Liver (tissue), 9 donors: Measurements from ENCODE around the gene HSD17B4. TPM values are rescaled to one million over a fixed set of nuclear protein-coding genes. Genes with fewer than 3 reads are reported as not detected.
A peak's percentile ranks its signal among the peaks of the same experiment; 100 is the strongest.

Experiments used
- DNase-seq: peaks from one replicate; pipeline ENCODE4 v3.0.0-alpha.2; 2017; ENCODE audit warnings: low spot score
- H3K27ac ChIP-seq, 2 donors: one replicate each; pipeline ENCODE4 v1.7.0; 2013; ENCODE audit warnings: inconsistent platforms in 2 of 2, low read length in 2 of 2, control low read depth in 1 of 2, low read depth in 1 of 2, mild to moderate bottlenecking in 1 of 2
- H3K27me3 ChIP-seq, 4 donors: one replicate each; pipeline versions ENCODE4 v1.6.1 to v1.7.0; 2013; ENCODE audit warnings: low read length in 3 of 4, inconsistent platforms in 1 of 4, mild to moderate bottlenecking in 1 of 4, moderate library complexity in 1 of 4; ENCODE audit not compliant: control insufficient read depth in 4 of 4, insufficient read depth in 4 of 4
- H3K36me3 ChIP-seq, 4 donors: one replicate each; pipeline versions ENCODE4 v1.6.1 to v1.7.0; 2013; ENCODE audit warnings: low read length in 3 of 4, mild to moderate bottlenecking in 3 of 4, low read depth in 1 of 4, moderate library complexity in 1 of 4; ENCODE audit not compliant: control insufficient read depth in 4 of 4, insufficient read depth in 3 of 4
- H3K4me1 ChIP-seq, 4 donors: one replicate each; pipeline versions ENCODE4 v1.6.1 to v1.7.0; 2013; ENCODE audit warnings: low read length in 3 of 4, mild to moderate bottlenecking in 3 of 4, moderate library complexity in 1 of 4; ENCODE audit not compliant: control insufficient read depth in 4 of 4, insufficient read depth in 4 of 4
- H3K4me3 ChIP-seq, 3 donors: one replicate each; pipeline versions ENCODE4 v1.6.1 to v1.7.0; 2013; ENCODE audit warnings: low read length in 3 of 3, control low read depth in 1 of 3, low read depth in 1 of 3, mild to moderate bottlenecking in 1 of 3
- H3K9ac ChIP-seq, 2 donors: one replicate each; pipeline ENCODE4 v1.7.0; 2013; ENCODE audit warnings: low read length in 2 of 2, mild to moderate bottlenecking in 2 of 2, moderate library complexity in 2 of 2, control low read depth in 1 of 2, low read depth in 1 of 2
- H3K9me3 ChIP-seq, 4 donors: one replicate each; pipeline versions ENCODE4 v1.6.1 to v1.7.0; 2013; ENCODE audit warnings: low read length in 3 of 4; ENCODE audit not compliant: control insufficient read depth in 4 of 4
- ATF3 ChIP-seq: IDR thresholded peaks from 2 replicates; pipeline ENCODE4 v1.6.1; 2016; ENCODE audit warnings: antibody characterized with exemption
- FOXA2 ChIP-seq: IDR thresholded peaks from 2 replicates; pipeline ENCODE4 v1.6.1; 2016; ENCODE audit warnings: antibody characterized with exemption
- GABPA ChIP-seq, 2 donors: IDR thresholded peaks in 1 of 2; conservative IDR thresholded peaks in 1 of 2; 2 replicates each; pipeline ENCODE4 v1.6.1; 2016; ENCODE audit warnings: antibody characterized with exemption in 2 of 2, mild to moderate bottlenecking in 1 of 2, moderate library complexity in 1 of 2
- HNF4A ChIP-seq, 2 donors: conservative IDR thresholded peaks; 2 replicates each; pipeline ENCODE4 v1.6.1; 2016; ENCODE audit warnings: antibody characterized with exemption in 2 of 2, mild to moderate bottlenecking in 2 of 2
- JUND ChIP-seq, 2 donors: IDR thresholded peaks; 2 replicates each; pipeline ENCODE4 v1.6.1; 2016; ENCODE audit warnings: antibody characterized with exemption in 2 of 2
- MAX ChIP-seq: IDR thresholded peaks from 2 replicates; pipeline ENCODE4 v1.6.1; 2016; ENCODE audit warnings: antibody characterized with exemption
- SP1 ChIP-seq: IDR thresholded peaks from 2 replicates; pipeline ENCODE4 v1.6.1; 2018; ENCODE audit warnings: antibody characterized with exemption, mild to moderate bottlenecking
- ZBTB33 ChIP-seq: IDR thresholded peaks from 2 replicates; pipeline ENCODE4 v1.6.1; 2016; ENCODE audit warnings: antibody characterized with exemption
- WGBS: extraction: QIAGEN DNeasy Blood & Tissue Kit; methylation state at CpG from one replicate; pipeline ENCODE4 v1.1.7; 2013; 5-methylcytosine and 5-hydroxymethylcytosine counted together
- polyA plus RNA-seq, 2 donors: library from polyadenylated mRNA; stranded (reverse) in 1 of 2; unstranded in 1 of 2; fragments of 200-250 nt in 1 of 2; fragments of >200 nt in 1 of 2; fragmentation: Nextera tagmentation in 1 of 2; extraction: Ambion mirVana in 1 of 2; gene quantifications; one replicate each; pipeline versions ENCODE4 v1.2.1 to v1.2.3, GENCODE V29; 2013 to 2015
- total RNA-seq, 2 donors: library from RNA; depleted of rRNA; stranded (reverse); fragments of >200 nt; gene quantifications; one replicate each; pipeline ENCODE4 v1.2.3, GENCODE V29; 2014
- donor health status: healthy.
- donor health status: healthy.
- donor health status: healthy.
- donor health status: healthy.
- donor health status: healthy.

HSD17B4 gene
- total and polyA plus RNA-seq, 4 donors, result 299 to 699 (median 393) TPM

- Histone ChIP-seq H3K27ac (no peak overlapping the region), H3K4me3 (no peak overlapping the region), H3K4me1 (peaks cover 2 to 17% (median 6%) of the 10 kb centered on the region in 4 donors), H3K36me3 (peaks cover 0 to 37% (median 21%) of the 10 kb centered on the region in 4 donors), H3K9me3 (no peaks in the 10 kb centered on the region), H3K9ac (no peak overlapping the region), H3K27me3 (no peaks in the 10 kb centered on the region)
- TF ChIP-seq SP1, result peak; percentile 24
- no peak for TF ChIP-seq ZBTB33
- peak; percentile 57 to 62 for TF ChIP-seq HNF4A (conservative IDR thresholded peaks at IDR 0.05)
- DNase-seq, result no peak
- 44% methylated on average over 1 of the region's 1 CpG for WGBS
These were observed 70.5 kb downstream of the HSD17B4 start for GRCh38 chr5:119522841-119523240.

GRCh38 chr5:119524485-119524884, 72.2 kb downstream of the HSD17B4 start:
- H3K4me3 ChIP-seq, result no peak overlapping the region
- H3K36me3 ChIP-seq, result peaks cover 0 to 34% (median 19%) of the 10 kb centered on the region in 4 donors
- H3K27ac ChIP-seq, result no peak overlapping the region
- no peak overlapping the region for H3K9ac ChIP-seq
- no peaks in the 10 kb centered on the region for H3K9me3 ChIP-seq
- 49% methylated on average over 3 of the region's 3 CpGs for WGBS
- TF ChIP-seq HNF4A (conservative IDR thresholded peaks at IDR 0.05), result peak; percentile 24 to 45
- TF ChIP-seq ATF3, result no peak
- TF ChIP-seq MAX, result peak; percentile 18
- peaks cover 2 to 17% (median 6%) of the 10 kb centered on the region in 4 donors for H3K4me1 ChIP-seq
- no peaks in the 10 kb centered on the region for H3K27me3 ChIP-seq
- no peak for DNase-seq

- peaks cover 1 to 17% (median 5%) of the 10 kb centered on the region in 4 donors for H3K4me1 ChIP-seq
- WGBS, result 96% methylated on average over 1 of the region's 1 CpG
- H3K36me3 ChIP-seq, result peaks cover 0 to 43% (median 30%) of the 10 kb centered on the region in 4 donors
- no peak overlapping the region for H3K4me3 ChIP-seq
- H3K27me3 ChIP-seq, result no peaks in the 10 kb centered on the region
- no peak for TF ChIP-seq GABPA (IDR thresholded peaks at IDR 0.05 in 1 of 2, conservative IDR thresholded peaks at IDR 0.05 in 1 of 2)
- no peaks in the 10 kb centered on the region for H3K9me3 ChIP-seq
- no peak for DNase-seq
- H3K9ac ChIP-seq, result no peak overlapping the region
- no peak overlapping the region for H3K27ac ChIP-seq
These were observed 75.1 kb downstream of the HSD17B4 start for GRCh38 chr5:119527351-119527750.

- no peak for DNase-seq
- H3K36me3 ChIP-seq, result peaks cover 0 to 60% (median 34%) of the 10 kb centered on the region in 4 donors
These were observed 77.5 kb downstream of the HSD17B4 start for GRCh38 chr5:119529811-119530210.

More at GRCh38 chr5:119529811-119530210, 77.5 kb downstream of the HSD17B4 start:
- TF ChIP-seq JUND (IDR thresholded peaks at IDR 0.05) (no peak), FOXA2 (no peak)
- no peaks in the 10 kb centered on the region for H3K4me1 ChIP-seq
- 94% methylated on average over 2 of the region's 2 CpGs for WGBS
- H3K9ac ChIP-seq, result no peak overlapping the region
- no peaks in the 10 kb centered on the region for H3K27me3 ChIP-seq
- H3K4me3 ChIP-seq, result no peak overlapping the region
- H3K9me3 ChIP-seq, result no peaks in the 10 kb centered on the region
- no peak overlapping the region for H3K27ac ChIP-seq
